Endothelial cell of umbilical vein (primary cell): ENCODE data around the gene SPATA45. TPM values are rescaled to one million over a fixed set of nuclear protein-coding genes. Genes with fewer than 3 reads are reported as not detected.

Source experiments
- BruUV-seq: library from RNA; stranded (reverse); fragments of 400-500 nt; replicated peaks from 2 replicates; lab custom pipeline; 2021; lab: Mats Ljungman, UMichigan
- CTCF ChIA-PET: fragments of 300-600, 350-600 bp; sonication (Branson Sonifier 250); formaldehyde crosslinking; loops from one replicate; lab custom pipeline; 2021; ENCODE audit warnings: antibody characterized with exemption, inconsistent platforms; lab: Charles Lee
- POLR2A ChIA-PET: fragments of 300-600, 350-600 bp; sonication (Branson Sonifier 250); formaldehyde crosslinking; loops from one replicate; lab custom pipeline; 2021; ENCODE audit warnings: antibody characterized with exemption, inconsistent platforms; lab: Charles Lee
- DNase-seq: peaks from one replicate; pipeline ENCODE4 v3.0.0-alpha.2; 2011; ENCODE audit warnings: low read depth, low spot score
- FAIRE-seq: peaks from 2 replicates; lab custom pipeline; 2011; peaks lifted over from hg19 to GRCh38; lab: Jason Lieb, UNC
- H2AFZ ChIP-seq: 2 replicates; pipeline ENCODE4 v1.6.0; 2012; ENCODE audit warnings: low read depth, low read length, control low read depth, inconsistent platforms
- H3K27ac ChIP-seq: 2 replicates; pipeline ENCODE4 v1.5.1; 2011; ENCODE audit warnings: low read depth, mild to moderate bottlenecking, control low read depth, low read length, moderate library complexity; ENCODE audit not compliant: insufficient read depth
- H3K27me3 ChIP-seq, 2 experiments: 2 replicates each; pipeline versions ENCODE4 v1.6.0 to v1.6.1; 2011; ENCODE audit warnings: low read length in 2 of 2, mixed read lengths in 1 of 2; ENCODE audit not compliant: control insufficient read depth in 2 of 2, insufficient read depth in 2 of 2
- H3K36me3 ChIP-seq, 2 experiments: 2 replicates in 1 of 2; 3 replicates in 1 of 2; pipeline ENCODE4 v1.5.1; 2011; ENCODE audit warnings: low read length in 2 of 2, mild to moderate bottlenecking in 1 of 2, moderate library complexity in 1 of 2; ENCODE audit not compliant: control insufficient read depth in 2 of 2, insufficient read depth in 2 of 2; ENCODE audit errors: extremely low read depth in 1 of 2
- H3K4me1 ChIP-seq: 3 replicates; pipeline ENCODE4 v1.5.1; 2011; ENCODE audit warnings: mild to moderate bottlenecking, low read length; ENCODE audit not compliant: control insufficient read depth, insufficient read depth; ENCODE audit errors: extremely low read depth
- H3K4me2 ChIP-seq: 2 replicates; pipeline ENCODE4 v1.6.1; 2011; ENCODE audit warnings: low read length, control low read depth, mixed read lengths; ENCODE audit not compliant: insufficient read depth
- H3K4me3 ChIP-seq, 3 experiments: fragments of 200-600 bp in 1 of 3; sonication (generic), shearing (Covaris generic) in 1 of 3; replicated peaks in 1 of 3; 2 replicates each; pipeline ENCODE4 v1.5.1; 2011 to 2016; ENCODE audit warnings: control low read depth in 3 of 3, low read length in 3 of 3, mild to moderate bottlenecking in 2 of 3, inconsistent platforms in 1 of 3, low read depth in 1 of 3, moderate library complexity in 1 of 3; ENCODE audit not compliant: insufficient read depth in 1 of 3
- H3K79me2 ChIP-seq: 2 replicates; pipeline ENCODE4 v1.6.0; 2012; ENCODE audit warnings: low read length, inconsistent platforms; ENCODE audit not compliant: control insufficient read depth, insufficient read depth
- H3K9ac ChIP-seq: replicated peaks from 2 replicates; pipeline ENCODE3; 2011; ENCODE audit warnings: low read length, control low read depth; ENCODE audit not compliant: insufficient read depth; ENCODE audit errors: extremely low read depth
- H3K9me1 ChIP-seq: replicated peaks from 3 replicates; pipeline ENCODE4 v1.6.0; 2011; ENCODE audit warnings: mild to moderate bottlenecking, low read length; ENCODE audit not compliant: control insufficient read depth, insufficient read depth; ENCODE audit errors: extremely low read depth
- H3K9me3 ChIP-seq: replicated peaks from 2 replicates; pipeline ENCODE4 v1.5.1; 2012; ENCODE audit warnings: low read length, inconsistent platforms; ENCODE audit not compliant: control insufficient read depth, insufficient read depth
- H4K20me1 ChIP-seq: replicated peaks from 2 replicates; pipeline ENCODE3; 2011; ENCODE audit warnings: mild to moderate bottlenecking, low read length; ENCODE audit not compliant: control insufficient read depth, insufficient read depth; ENCODE audit errors: extremely low read depth
- EZH2 ChIP-seq: IDR thresholded peaks from 2 replicates; pipeline ENCODE4 v1.6.1; 2012; ENCODE audit warnings: borderline replicate concordance, low read depth, mild to moderate bottlenecking, moderate library complexity, low read length, inconsistent platforms; ENCODE audit not compliant: severe bottlenecking
- FOS ChIP-seq: IDR thresholded peaks from 2 replicates; pipeline ENCODE4 v1.6.1; 2011; ENCODE audit warnings: mild to moderate bottlenecking, low read length, moderate library complexity, borderline replicate concordance; ENCODE audit not compliant: insufficient read depth
- JUN ChIP-seq: IDR thresholded peaks from 2 replicates; pipeline ENCODE4 v1.6.1; 2011; ENCODE audit warnings: borderline replicate concordance, low read depth; ENCODE audit not compliant: insufficient read length, insufficient read depth
- POLR2A ChIP-seq: IDR thresholded peaks from 2 replicates; pipeline ENCODE4 v1.6.1; 2012; ENCODE audit warnings: low read depth, mild to moderate bottlenecking, control low read depth, low read length
- POLR2AphosphoS5 ChIP-seq: IDR thresholded peaks from 2 replicates; pipeline ENCODE4 v1.6.1; 2012; ENCODE audit warnings: low read depth, mild to moderate bottlenecking, control low read depth, low read length, moderate library complexity; ENCODE audit not compliant: insufficient read depth
- dilution Hi-C: fragments of 300-500 bp; cut with MboI; formaldehyde crosslinking; loops from one replicate; pipeline ENCODE4 v1.15.0; 2019; ENCODE audit warnings: low sequenced_read_pairs; ENCODE audit not compliant: extremely low pct_ligation_motif_present
- intact Hi-C: fragments of 100-400 bp; cut with micrococcal nuclease; formaldehyde crosslinking; loops from one replicate; pipeline ENCODE4 v1.10.0; 2022
- polyA plus RNA-seq, 4 experiments: library from polyadenylated mRNA; depleted of rRNA in 3 of 4; stranded (reverse) in 3 of 4; unstranded in 1 of 4; fragments of >200 nt; gene quantifications; 2 replicates each; pipeline versions ENCODE4 v1.2.1 to v1.2.3, GENCODE V29; 2011 to 2012; ENCODE audit warnings: missing spikeins in 1 of 4
- total RNA-seq: library from RNA; stranded (reverse); gene quantifications from 2 replicates; pipeline ENCODE4 v1.2.3, GENCODE V29; 2021
- TF ChIP-seq, protein P1 (sequence below): IDR thresholded peaks from 2 replicates; pipeline ENCODE4 v1.6.1; 2011; ENCODE audit not compliant: insufficient read depth, insufficient read length

SPATA45 gene
- total and polyA plus RNA-seq, 2 donors (not counting 3 experiments of a cell fraction or from before 2014, with no cell fraction given), result not detected

DNA sequence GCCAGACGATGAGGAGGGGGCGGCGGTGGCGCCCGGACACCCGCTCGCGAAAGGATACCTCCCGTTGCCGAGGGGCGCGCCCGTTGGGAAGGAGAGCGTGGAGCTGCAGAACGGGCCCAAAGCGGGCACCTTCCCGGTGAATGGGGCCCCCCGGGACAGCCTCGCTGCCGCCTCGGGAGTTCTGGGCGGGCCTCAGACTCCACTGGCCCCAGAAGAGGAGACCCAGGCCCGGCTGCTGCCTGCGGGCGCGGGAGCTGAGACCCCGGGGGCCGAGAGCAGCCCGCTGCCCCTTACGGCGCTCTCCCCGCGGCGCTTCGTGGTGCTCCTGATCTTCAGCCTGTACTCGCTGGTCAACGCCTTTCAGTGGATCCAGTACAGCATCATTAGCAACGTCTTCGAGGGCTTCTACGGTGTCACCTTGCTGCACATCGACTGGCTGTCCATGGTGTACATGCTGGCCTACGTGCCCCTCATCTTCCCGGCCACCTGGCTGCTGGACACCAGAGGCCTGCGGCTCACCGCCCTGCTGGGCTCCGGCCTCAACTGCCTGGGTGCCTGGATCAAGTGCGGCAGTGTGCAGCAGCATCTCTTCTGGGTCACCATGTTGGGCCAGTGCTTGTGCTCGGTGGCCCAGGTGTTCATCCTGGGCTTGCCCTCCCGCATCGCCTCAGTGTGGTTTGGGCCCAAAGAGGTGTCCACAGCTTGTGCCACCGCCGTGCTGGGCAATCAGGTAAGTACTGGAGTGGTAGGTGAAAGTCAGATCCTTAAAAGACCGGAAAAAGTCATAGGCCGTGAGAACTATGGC lies 11.2 kb upstream of the SPATA45 start:
- peaks cover 43% of the 10 kb centered on the region for H3K79me2 ChIP-seq
- TSS peak; percentile 17 for BruUV-seq
- TF ChIP-seq POLR2AphosphoS5 (no peak), EZH2 (no peak), FOS (no peak), JUN (no peak), POLR2A (no peak)
- TF ChIP-seq, protein P1, sequence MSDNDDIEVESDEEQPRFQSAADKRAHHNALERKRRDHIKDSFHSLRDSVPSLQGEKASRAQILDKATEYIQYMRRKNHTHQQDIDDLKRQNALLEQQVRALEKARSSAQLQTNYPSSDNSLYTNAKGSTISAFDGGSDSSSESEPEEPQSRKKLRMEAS, result no peak
- peak overlapping the region; percentile 82 for H3K4me2 ChIP-seq
- H3K4me3 ChIP-seq, result peak overlapping the region; percentile 4 to 88 (median 51)
- dilution Hi-C loops (no loop called here), intact Hi-C loops (loop anchor here (1.0 to 5.0 kb wide), 3 partner anchors 36 to 109 kb away; partner anchors contain the start of genes NSL1 and TATDN3)
- no peaks in the 10 kb centered on the region for H3K27me3 ChIP-seq
- no peaks in the 10 kb centered on the region for H3K9me3 ChIP-seq
- H3K27ac ChIP-seq, result peak overlapping the region; percentile 24
- H3K36me3 ChIP-seq, result no peaks in the 10 kb centered on the region
- H2AFZ ChIP-seq, result peak overlapping the region; percentile 15
- FAIRE-seq, result peak; percentile 54
- H3K9me1 ChIP-seq, result no peaks in the 10 kb centered on the region
- peak; percentile 40 for DNase-seq
- ChIA-PET CTCF (interaction anchor here (0.9 to 2.2 kb wide), 8 partner anchors 16 to 193 kb away, joined by 3 to 11 read pairs (median 6); no protein-coding TSS in a partner anchor), POLR2A (interaction anchor here (0.6 to 1.4 kb wide), 3 partner anchors 44 to 250 kb away, joined by 4 read pairs; partner anchors contain the start of gene ATF3)
- peak overlapping the region; percentile 76 for H3K9ac ChIP-seq
- H3K4me1 ChIP-seq, result peaks cover 19% of the 10 kb centered on the region
- H4K20me1 ChIP-seq, result no peaks in the 10 kb centered on the region
